ENCODE measurements around the gene KCNT2. TPM values are rescaled to one million over a fixed set of nuclear protein-coding genes. Genes with fewer than 3 reads are reported as not detected.
A peak's percentile ranks its signal among the peaks of the same experiment; 100 is the strongest.

KCNT2 gene
- total RNA-seq (10 to 100 TPM in 1 of 2 donors, 1 to 10 TPM in 1; 3.0 to 18.7 TPM), polyA plus RNA-seq (1 to 10 TPM in 1 of 2 donors, under 1 TPM in 1; 0.84 to 1.0 TPM)
- long read RNA-seq, donor 1, result 0 reads
- long read RNA-seq, donor 2, result 0 reads
- long read RNA-seq, donor 3, result 0 reads
- long read RNA-seq, donor 4, result 0 reads
- long read RNA-seq, donor 5, result 0 reads

- TF ChIP-seq, protein P1, sequence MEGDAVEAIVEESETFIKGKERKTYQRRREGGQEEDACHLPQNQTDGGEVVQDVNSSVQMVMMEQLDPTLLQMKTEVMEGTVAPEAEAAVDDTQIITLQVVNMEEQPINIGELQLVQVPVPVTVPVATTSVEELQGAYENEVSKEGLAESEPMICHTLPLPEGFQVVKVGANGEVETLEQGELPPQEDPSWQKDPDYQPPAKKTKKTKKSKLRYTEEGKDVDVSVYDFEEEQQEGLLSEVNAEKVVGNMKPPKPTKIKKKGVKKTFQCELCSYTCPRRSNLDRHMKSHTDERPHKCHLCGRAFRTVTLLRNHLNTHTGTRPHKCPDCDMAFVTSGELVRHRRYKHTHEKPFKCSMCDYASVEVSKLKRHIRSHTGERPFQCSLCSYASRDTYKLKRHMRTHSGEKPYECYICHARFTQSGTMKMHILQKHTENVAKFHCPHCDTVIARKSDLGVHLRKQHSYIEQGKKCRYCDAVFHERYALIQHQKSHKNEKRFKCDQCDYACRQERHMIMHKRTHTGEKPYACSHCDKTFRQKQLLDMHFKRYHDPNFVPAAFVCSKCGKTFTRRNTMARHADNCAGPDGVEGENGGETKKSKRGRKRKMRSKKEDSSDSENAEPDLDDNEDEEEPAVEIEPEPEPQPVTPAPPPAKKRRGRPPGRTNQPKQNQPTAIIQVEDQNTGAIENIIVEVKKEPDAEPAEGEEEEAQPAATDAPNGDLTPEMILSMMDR (IDR thresholded peaks at IDR 0.05; ENCODE audit: control extremely low read depth, extremely low read depth), result no peak
- Histone ChIP-seq H3K27me3 (ENCODE audit: control insufficient read depth in 3 of 3, insufficient read depth in 3 of 3, low read length in 2 of 3) (no peaks in the 10 kb centered on the region), H3K4me1 (ENCODE audit: control insufficient read depth in 5 of 5, insufficient read depth in 5 of 5, low read length in 5 of 5) (peaks cover 0 to 15% (median 3%) of the 10 kb centered on the region in 5 donors), H3K4me3 (peak within 1 kb of the TSS; percentile 33), H3K36me3 (ENCODE audit: control insufficient read depth in 4 of 4, insufficient read depth in 4 of 4, low read length in 4 of 4) (no peaks in the 10 kb centered on the region), H3K9ac (ENCODE audit: insufficient read depth in 1 of 2, low read length in 2 of 2) (peak within 1 kb of the TSS; percentile 82 to 84), H3K27ac (ENCODE audit: low read depth in 1 of 2, low read length in 1 of 2) (peak within 1 kb of the TSS in 1 of 2 donors; percentile 35), H3K9me3 (ENCODE audit: control insufficient read depth in 4 of 4, insufficient read depth in 3 of 4, low read length in 3 of 4) (no peaks in the 10 kb centered on the region)
- 1 to 2% methylated on average over 43 of the region's 43 CpGs for WGBS, 2 donors
- peak; percentile 89 to 91 (median 89) for DNase-seq
- peak; percentile 68 for ATAC-seq (ENCODE audit: insufficient read depth, low FRiP score)
Observed at GRCh38 chr1:196608390-196609369, at the start of gene KCNT2. Gene KCNT2 (minus strand): TSS chr1:196608440. CDS start chr1:196608309, 131 bp downstream.

- no peak for ATAC-seq (ENCODE audit: insufficient read depth, low FRiP score)
- Histone ChIP-seq H3K9me3 (ENCODE audit: control insufficient read depth in 4 of 4, insufficient read depth in 3 of 4, low read length in 3 of 4) (no peaks in the 10 kb centered on the region), H3K27me3 (ENCODE audit: control insufficient read depth in 3 of 3, insufficient read depth in 3 of 3, low read length in 2 of 3) (no peaks in the 10 kb centered on the region), H3K9ac (ENCODE audit: insufficient read depth in 1 of 2, low read length in 2 of 2) (no peak overlapping the region), H3K4me3 (no peak overlapping the region), H3K4me1 (ENCODE audit: control insufficient read depth in 5 of 5, insufficient read depth in 5 of 5, low read length in 5 of 5) (peaks cover 0 to 5% (median 0%) of the 10 kb centered on the region in 5 donors), H3K36me3 (ENCODE audit: control insufficient read depth in 4 of 4, insufficient read depth in 4 of 4, low read length in 4 of 4) (no peaks in the 10 kb centered on the region), H3K27ac (ENCODE audit: low read depth in 1 of 2, low read length in 1 of 2) (no peak overlapping the region)
- TF ChIP-seq, protein P1 (IDR thresholded peaks at IDR 0.05; ENCODE audit: control extremely low read depth, extremely low read depth), result no peak
- no peak for DNase-seq
- 74 to 80% methylated on average over 3 of the region's 3 CpGs for WGBS, 2 donors
Observed at GRCh38 chr1:196655494-196655893, 47.3 kb upstream of the KCNT2 start.

- no peak for DNase-seq
- 72 to 78% methylated on average over 3 of the region's 3 CpGs for WGBS, 2 donors
- no peak for ATAC-seq (ENCODE audit: insufficient read depth, low FRiP score)
- H3K27ac ChIP-seq (ENCODE audit: low read depth in 1 of 2, low read length in 1 of 2), result no peak overlapping the region
- H3K4me3 ChIP-seq, result no peak overlapping the region
- H3K4me1 ChIP-seq (ENCODE audit: control insufficient read depth in 5 of 5, insufficient read depth in 5 of 5, low read length in 5 of 5), result peaks cover 0 to 5% (median 0%) of the 10 kb centered on the region in 5 donors
- H3K27me3 ChIP-seq (ENCODE audit: control insufficient read depth in 3 of 3, insufficient read depth in 3 of 3, low read length in 2 of 3), result no peaks in the 10 kb centered on the region
- H3K9ac ChIP-seq (ENCODE audit: insufficient read depth in 1 of 2, low read length in 2 of 2), result no peak overlapping the region
- no peaks in the 10 kb centered on the region for H3K36me3 ChIP-seq (ENCODE audit: control insufficient read depth in 4 of 4, insufficient read depth in 4 of 4, low read length in 4 of 4)
- no peaks in the 10 kb centered on the region for H3K9me3 ChIP-seq (ENCODE audit: control insufficient read depth in 4 of 4, insufficient read depth in 3 of 4, low read length in 3 of 4)
- TF ChIP-seq, protein P1 (IDR thresholded peaks at IDR 0.05; ENCODE audit: control extremely low read depth, extremely low read depth), result no peak
Observed at GRCh38 chr1:196655071-196655470, 46.8 kb upstream of the KCNT2 start.
